Breast epithelium (tissue), 4 donors: ENCODE results near the gene ELK4. TPM values are rescaled to one million over a fixed set of nuclear protein-coding genes. Genes with fewer than 3 reads are reported as not detected.

Experiments used
- DNase-seq, 2 donors: peaks; one replicate each; pipeline ENCODE4 v3.0.0-alpha.2; 2019; ENCODE audit warnings: low spot score in 2 of 2
- H3K27ac ChIP-seq, 2 donors: fragments of 200-600 bp; sonication (generic) in 1 of 2; one replicate each; pipeline ENCODE4 v1.5.1; 2016 to 2019; ENCODE audit warnings: mild to moderate bottlenecking in 1 of 2
- H3K27me3 ChIP-seq, 2 donors: fragments of 200-600 bp; sonication (generic) in 1 of 2; one replicate each; pipeline versions ENCODE4 v1.5.1 to v1.6.0; 2017 to 2019; ENCODE audit warnings: control low read depth in 1 of 2, mild to moderate bottlenecking in 1 of 2
- H3K36me3 ChIP-seq: fragments of 200-600 bp; one replicate; pipeline ENCODE4 v1.5.1; 2019
- H3K4me1 ChIP-seq, 2 donors: fragments of 200-600 bp; sonication (generic); one replicate each; pipeline ENCODE4 v1.5.1; 2016 to 2019; ENCODE audit warnings: control low read depth in 1 of 2
- H3K4me3 ChIP-seq, 3 donors: fragments of 200-600 bp; sonication (generic); 1 replicate in 2 of 3; 2 replicates in 1 of 3; pipeline ENCODE4 v1.5.1; 2016 to 2019; ENCODE audit warnings: mild to moderate bottlenecking in 3 of 3, moderate library complexity in 2 of 3
- H3K9me3 ChIP-seq, 2 donors: fragments of 200-600 bp; sonication (generic) in 1 of 2; one replicate each; pipeline ENCODE4 v1.5.1; 2016 to 2019; ENCODE audit warnings: control low read depth in 1 of 2
- POLR2A ChIP-seq: fragments of 450-650 bp; IDR thresholded peaks from one replicate; pipeline ENCODE4 v1.6.1; 2016; ENCODE audit warnings: antibody characterized with exemption, mild to moderate bottlenecking, moderate library complexity
- POLR2AphosphoS5 ChIP-seq, 3 donors: sonication (generic); formaldehyde crosslinking; IDR thresholded peaks; one replicate each; pipeline ENCODE4 v1.6.1; 2017; ENCODE audit warnings: antibody characterized with exemption in 3 of 3
- intact Hi-C: fragments of 100-400 bp; cut with DNase I; formaldehyde crosslinking; loops from one replicate; pipeline ENCODE4 v1.15.1; 2023; ENCODE audit warnings: low total_unique reads
- total RNA-seq, 3 donors: library from RNA; depleted of rRNA; stranded (reverse); fragments of >200 nt; gene quantifications; one replicate each; pipeline ENCODE4 v1.1.0, GENCODE V29; 2016
- TF ChIP-seq, protein P1 (sequence below), 3 donors: fragments of 450-650 bp; IDR thresholded peaks; one replicate each; pipeline ENCODE4 v1.5.1; 2016 to 2017; ENCODE audit warnings: antibody characterized with exemption in 3 of 3, mild to moderate bottlenecking in 3 of 3, moderate library complexity in 3 of 3

The ELK4 gene
- total RNA-seq, 3 donors from 2014 or later = 22.6 to 32.5 (median 26.5) TPM

DNA sequence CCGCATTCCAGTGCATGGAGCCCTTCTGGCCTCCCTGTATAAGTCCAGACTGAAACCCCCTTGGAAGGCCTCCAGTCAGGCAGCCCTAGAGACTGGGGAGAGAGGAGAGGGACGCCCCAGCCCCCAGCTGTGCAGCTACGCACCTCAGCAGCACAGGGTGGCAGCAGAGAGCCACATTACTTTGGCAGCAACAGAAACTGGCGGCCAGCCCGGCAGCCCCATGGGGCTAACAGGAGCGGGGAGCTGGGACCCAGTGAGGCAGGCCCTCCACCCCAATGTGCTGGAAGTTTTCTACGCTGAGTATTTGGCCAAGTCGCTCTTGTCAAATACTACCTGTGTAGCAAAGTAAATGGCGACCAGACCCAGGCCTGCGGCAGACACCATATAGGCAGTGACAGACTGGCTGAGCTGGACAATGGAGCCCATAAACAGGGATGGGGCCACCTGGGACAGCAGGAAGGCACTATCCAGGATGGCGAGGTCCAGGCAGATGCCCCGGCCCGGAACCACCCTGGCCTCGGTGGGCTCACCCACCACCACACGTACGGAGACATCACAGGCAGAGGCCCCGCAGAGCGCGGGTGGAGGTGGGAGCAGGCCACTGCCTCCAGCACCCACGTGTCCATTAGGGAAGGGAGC, 27.3 kb upstream of the ELK4 start:
- TF ChIP-seq, protein P1, sequence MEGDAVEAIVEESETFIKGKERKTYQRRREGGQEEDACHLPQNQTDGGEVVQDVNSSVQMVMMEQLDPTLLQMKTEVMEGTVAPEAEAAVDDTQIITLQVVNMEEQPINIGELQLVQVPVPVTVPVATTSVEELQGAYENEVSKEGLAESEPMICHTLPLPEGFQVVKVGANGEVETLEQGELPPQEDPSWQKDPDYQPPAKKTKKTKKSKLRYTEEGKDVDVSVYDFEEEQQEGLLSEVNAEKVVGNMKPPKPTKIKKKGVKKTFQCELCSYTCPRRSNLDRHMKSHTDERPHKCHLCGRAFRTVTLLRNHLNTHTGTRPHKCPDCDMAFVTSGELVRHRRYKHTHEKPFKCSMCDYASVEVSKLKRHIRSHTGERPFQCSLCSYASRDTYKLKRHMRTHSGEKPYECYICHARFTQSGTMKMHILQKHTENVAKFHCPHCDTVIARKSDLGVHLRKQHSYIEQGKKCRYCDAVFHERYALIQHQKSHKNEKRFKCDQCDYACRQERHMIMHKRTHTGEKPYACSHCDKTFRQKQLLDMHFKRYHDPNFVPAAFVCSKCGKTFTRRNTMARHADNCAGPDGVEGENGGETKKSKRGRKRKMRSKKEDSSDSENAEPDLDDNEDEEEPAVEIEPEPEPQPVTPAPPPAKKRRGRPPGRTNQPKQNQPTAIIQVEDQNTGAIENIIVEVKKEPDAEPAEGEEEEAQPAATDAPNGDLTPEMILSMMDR (IDR thresholded peaks at IDR 0.05) = peak; percentile 63 to 96 (median 92)
- TF ChIP-seq POLR2AphosphoS5 (IDR thresholded peaks at IDR 0.05) = no peak
- H3K9me3 ChIP-seq = no peaks in the 10 kb centered on the region
- no peak overlapping the region for H3K27ac ChIP-seq
- peak; percentile 74 to 80 for DNase-seq
- H3K4me3 ChIP-seq = no peak overlapping the region
- intact Hi-C loops = no loop called here
- no peaks in the 10 kb centered on the region for H3K4me1 ChIP-seq
- H3K27me3 ChIP-seq = no peaks in the 10 kb centered on the region
- H3K36me3 ChIP-seq = no peaks in the 10 kb centered on the region

DNA sequence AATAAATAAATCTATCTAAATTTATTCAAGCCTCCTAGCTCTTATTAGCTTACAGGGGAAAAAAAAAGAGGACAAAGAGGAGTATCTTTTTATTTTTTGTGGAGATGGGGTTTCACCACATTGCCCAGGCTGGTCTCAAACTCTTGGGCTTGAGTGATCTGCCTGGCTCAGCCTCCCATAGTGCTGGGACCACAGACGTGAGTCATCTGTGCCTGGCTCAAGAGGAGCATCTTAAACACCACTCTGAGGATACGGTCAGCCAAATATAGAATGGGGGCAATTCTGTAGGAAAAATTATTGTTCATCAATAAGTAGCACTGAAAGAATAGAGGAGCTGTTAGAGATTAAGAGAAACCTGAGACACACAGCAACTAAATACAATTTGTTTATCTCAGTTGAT, 24.4 kb upstream of the ELK4 start:
- TF ChIP-seq, protein P1 (IDR thresholded peaks at IDR 0.05) = no peak
- TF ChIP-seq POLR2A = no peak
- TF ChIP-seq POLR2AphosphoS5 (IDR thresholded peaks at IDR 0.05) = no peak
- no peaks in the 10 kb centered on the region for H3K9me3 ChIP-seq
- no peaks in the 10 kb centered on the region for H3K4me1 ChIP-seq
- intact Hi-C loops = loop anchor here (2.0 kb wide), 1 partner anchor 125 kb away; no protein-coding TSS in a partner anchor
- no peak for DNase-seq
- no peaks in the 10 kb centered on the region for H3K36me3 ChIP-seq
- no peak overlapping the region for H3K27ac ChIP-seq
- H3K27me3 ChIP-seq = no peaks in the 10 kb centered on the region
- H3K4me3 ChIP-seq = no peak overlapping the region

DNA sequence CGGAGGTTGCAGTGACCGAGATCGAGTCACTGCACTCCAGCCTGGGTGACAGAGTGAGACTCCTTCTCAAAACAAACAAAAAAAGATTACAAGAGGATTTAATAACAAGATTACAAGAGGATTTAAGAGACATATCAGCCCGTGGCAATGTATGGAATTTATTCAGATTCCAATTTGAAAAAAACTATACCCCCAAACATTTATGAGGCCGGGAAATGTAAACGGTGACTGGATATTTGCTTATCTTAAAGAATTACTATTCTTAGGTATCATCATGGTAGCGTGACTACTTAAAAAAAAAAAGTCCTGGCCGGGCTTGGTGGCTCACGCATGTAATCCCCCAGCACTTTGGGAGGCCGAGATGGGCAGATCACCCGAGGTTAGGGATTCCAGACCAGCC, 21.2 kb upstream of the ELK4 start:
- no peaks in the 10 kb centered on the region for H3K36me3 ChIP-seq
- H3K9me3 ChIP-seq = no peaks in the 10 kb centered on the region
- H3K4me3 ChIP-seq = no peak overlapping the region
- no peaks in the 10 kb centered on the region for H3K27me3 ChIP-seq
- H3K4me1 ChIP-seq = no peaks in the 10 kb centered on the region
- intact Hi-C loops = no loop called here
- no peak overlapping the region for H3K27ac ChIP-seq
- no peak for DNase-seq
- TF ChIP-seq POLR2A (no peak), POLR2AphosphoS5 (IDR thresholded peaks at IDR 0.05) (no peak)
- TF ChIP-seq, protein P1 (IDR thresholded peaks at IDR 0.05) = no peak

DNA sequence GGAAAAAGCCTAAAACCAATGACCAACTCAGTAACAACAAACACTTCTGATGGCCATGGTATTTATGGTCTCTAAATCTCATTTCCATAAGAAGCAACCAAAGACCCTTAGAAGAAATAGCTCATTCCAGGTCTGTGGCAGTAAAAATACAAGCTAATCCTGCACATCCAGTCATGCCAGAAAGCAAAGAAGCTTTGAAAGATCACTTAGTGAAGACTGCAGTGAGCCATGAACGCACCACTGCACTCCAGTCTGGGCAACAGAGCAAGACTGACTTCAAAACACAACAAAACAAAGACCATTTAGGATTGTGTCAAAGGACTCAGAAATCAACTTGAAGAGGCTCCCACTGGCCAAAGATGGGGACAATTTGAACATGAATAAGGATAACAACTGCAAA, 18.4 kb upstream of the ELK4 start:
- intact Hi-C loops = no loop called here
- TF ChIP-seq POLR2AphosphoS5 (IDR thresholded peaks at IDR 0.05) (no peak), POLR2A (no peak)
- TF ChIP-seq, protein P1 (IDR thresholded peaks at IDR 0.05) = no peak
- Histone ChIP-seq H3K27ac (no peak overlapping the region), H3K4me1 (no peaks in the 10 kb centered on the region), H3K9me3 (no peaks in the 10 kb centered on the region), H3K36me3 (no peaks in the 10 kb centered on the region), H3K27me3 (no peaks in the 10 kb centered on the region), H3K4me3 (no peak overlapping the region)
- DNase-seq = no peak

DNA sequence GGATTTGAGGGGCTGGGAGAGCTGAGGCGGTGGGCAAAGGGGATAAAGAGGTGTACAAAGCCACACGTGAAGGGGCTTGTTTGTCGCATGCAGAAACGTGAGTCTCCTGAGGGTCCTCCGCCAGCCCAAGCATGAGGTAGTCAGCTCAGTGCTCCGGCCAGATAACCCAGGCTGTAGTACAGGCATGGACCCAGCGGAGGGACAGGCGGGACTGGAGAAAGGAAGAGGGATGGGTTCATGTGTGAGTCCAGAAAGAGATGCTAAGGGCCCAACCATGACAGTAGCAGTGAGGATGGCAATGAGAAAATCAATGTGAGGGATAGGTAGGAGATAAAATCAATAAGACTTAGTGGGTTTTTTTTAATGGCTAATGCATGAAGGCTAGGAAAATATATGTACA, 13.7 kb upstream of the ELK4 start:
- Histone ChIP-seq H3K9me3 (no peaks in the 10 kb centered on the region), H3K4me3 (no peak overlapping the region), H3K27ac (no peak overlapping the region), H3K36me3 (no peaks in the 10 kb centered on the region), H3K27me3 (no peaks in the 10 kb centered on the region), H3K4me1 (no peaks in the 10 kb centered on the region)
- no peak for DNase-seq
- intact Hi-C loops = loop anchor here (10.0 kb wide), 1 partner anchor 51 kb away; no protein-coding TSS in a partner anchor
- TF ChIP-seq, protein P1 (IDR thresholded peaks at IDR 0.05) = no peak
- TF ChIP-seq POLR2A = no peak
- TF ChIP-seq POLR2AphosphoS5 (IDR thresholded peaks at IDR 0.05) = no peak
